Central memory CD8-positive, alpha-beta T cell (primary cell): ENCODE measurements around the gene SOX10.

Experiments used
- ATAC-seq: fragments of 150-1000 bp; cut with Tn5 transposase; replicated peaks from 2 replicates; pipeline ENCODE4 v1.10.0; 2022; ENCODE audit warnings: mild to moderate bottlenecking, moderate FRiP score, moderate number of reproducible peaks; ENCODE audit not compliant: poor library complexity, severe bottlenecking; ENCODE audit errors: extremely low read depth
- DNase-seq, 2 donors: peaks; one replicate each; pipeline ENCODE4 v3.0.0; 2021; ENCODE audit warnings: low spot score in 2 of 2
- H3K27ac Mint-ChIP-seq: one replicate; pipeline ENCODE4 v1.8.0; 2022; ENCODE audit warnings: low read depth, mild to moderate bottlenecking, moderate library complexity, mixed read lengths
- H3K27me3 Mint-ChIP-seq: one replicate; pipeline ENCODE4 v1.8.0; 2022; ENCODE audit warnings: mixed read lengths
- H3K36me3 Mint-ChIP-seq: one replicate; pipeline ENCODE4 v1.8.0; 2022; ENCODE audit warnings: mild to moderate bottlenecking, moderate library complexity, mixed read lengths; ENCODE audit not compliant: insufficient read depth
- H3K4me1 Mint-ChIP-seq: one replicate; pipeline ENCODE4 v1.8.0; 2022; ENCODE audit warnings: mixed read lengths
- H3K4me3 Mint-ChIP-seq: one replicate; pipeline ENCODE4 v1.8.0; 2022; ENCODE audit warnings: mild to moderate bottlenecking, moderate library complexity, mixed read lengths
- H3K9me3 Mint-ChIP-seq: one replicate; pipeline ENCODE4 v1.8.0; 2022; ENCODE audit warnings: mixed read lengths

The SOX10 gene

DNA sequence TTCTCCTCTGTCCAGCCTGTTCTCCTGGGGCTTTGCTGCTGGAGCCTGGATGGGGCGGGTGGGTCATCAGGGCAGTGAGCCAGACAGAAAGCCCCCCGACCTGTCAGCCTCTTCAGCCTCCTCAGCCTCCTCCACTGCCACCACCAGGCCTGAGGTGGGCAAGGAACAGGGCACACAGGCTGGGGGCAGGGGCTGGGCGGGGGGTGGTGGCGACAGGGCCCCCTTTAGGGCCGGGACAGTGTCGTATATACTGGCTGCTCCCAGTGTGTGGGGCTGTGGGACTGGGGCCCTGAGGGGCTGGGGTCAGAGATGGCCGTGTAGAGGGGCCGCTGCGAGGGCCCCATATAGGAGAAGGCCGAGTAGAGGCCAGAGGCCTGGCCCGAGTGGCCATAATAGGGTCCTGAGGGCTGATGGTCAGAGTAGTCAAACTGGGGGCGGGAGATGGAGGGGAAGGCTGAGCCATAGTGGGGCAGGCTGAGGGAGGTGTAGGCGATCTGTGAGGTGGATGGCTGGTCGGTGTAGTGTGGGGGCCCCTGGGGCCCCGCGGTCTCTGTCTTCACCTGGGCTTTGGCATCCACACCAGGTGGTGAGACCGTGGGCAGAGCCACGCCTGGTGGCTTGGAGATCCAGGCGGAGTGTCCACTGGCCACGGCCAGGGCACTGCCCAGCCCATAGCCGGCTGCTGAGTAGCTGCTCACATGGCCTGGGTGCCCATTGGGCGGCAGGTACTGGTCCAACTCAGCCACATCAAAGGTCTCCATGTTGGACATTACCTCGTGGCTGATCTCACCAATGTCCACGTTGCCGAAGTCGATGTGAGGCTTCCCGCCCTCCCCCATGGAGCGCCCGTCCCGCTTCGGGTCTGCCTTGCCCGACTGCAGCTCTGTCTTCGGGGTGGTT is 10.8 kb downstream of the SOX10 start:
- Mint-ChIP-seq H3K36me3 (peaks cover 5% of the 10 kb centered on the region), H3K27ac (no peak overlapping the region), H3K4me3 (no peak overlapping the region), H3K27me3 (no peaks in the 10 kb centered on the region), H3K4me1 (peaks cover 9% of the 10 kb centered on the region), H3K9me3 (no peaks in the 10 kb centered on the region)
- ATAC-seq: no peak
- no peak for DNase-seq

DNA sequence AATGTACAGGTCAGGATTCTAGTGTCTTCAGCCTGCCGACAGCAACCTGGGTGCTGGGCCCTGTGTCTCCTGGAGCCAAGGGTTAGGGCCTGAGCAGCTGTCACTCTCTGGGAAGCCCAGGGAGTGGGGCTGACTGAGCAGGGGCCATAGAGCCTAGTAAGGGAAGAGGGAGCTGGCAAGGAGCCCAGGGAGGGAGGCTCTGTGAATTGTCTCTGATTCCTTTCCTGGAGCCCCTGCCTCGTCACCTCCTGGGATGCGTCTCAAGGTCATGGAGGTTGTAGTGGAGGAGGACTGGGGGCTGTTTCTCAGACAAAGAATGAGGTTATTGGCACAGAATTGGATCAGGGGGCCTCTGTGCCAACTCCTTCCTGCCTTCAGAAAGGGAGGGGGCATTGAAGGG is 11.8 kb downstream of the SOX10 start:
- peaks cover 9% of the 10 kb centered on the region for H3K4me1 Mint-ChIP-seq
- H3K36me3 Mint-ChIP-seq: peaks cover 11% of the 10 kb centered on the region
- DNase-seq: no peak
- H3K9me3 Mint-ChIP-seq: no peaks in the 10 kb centered on the region
- H3K27ac Mint-ChIP-seq: no peak overlapping the region
- H3K4me3 Mint-ChIP-seq: no peak overlapping the region
- no peaks in the 10 kb centered on the region for H3K27me3 Mint-ChIP-seq
- ATAC-seq: no peak

DNA sequence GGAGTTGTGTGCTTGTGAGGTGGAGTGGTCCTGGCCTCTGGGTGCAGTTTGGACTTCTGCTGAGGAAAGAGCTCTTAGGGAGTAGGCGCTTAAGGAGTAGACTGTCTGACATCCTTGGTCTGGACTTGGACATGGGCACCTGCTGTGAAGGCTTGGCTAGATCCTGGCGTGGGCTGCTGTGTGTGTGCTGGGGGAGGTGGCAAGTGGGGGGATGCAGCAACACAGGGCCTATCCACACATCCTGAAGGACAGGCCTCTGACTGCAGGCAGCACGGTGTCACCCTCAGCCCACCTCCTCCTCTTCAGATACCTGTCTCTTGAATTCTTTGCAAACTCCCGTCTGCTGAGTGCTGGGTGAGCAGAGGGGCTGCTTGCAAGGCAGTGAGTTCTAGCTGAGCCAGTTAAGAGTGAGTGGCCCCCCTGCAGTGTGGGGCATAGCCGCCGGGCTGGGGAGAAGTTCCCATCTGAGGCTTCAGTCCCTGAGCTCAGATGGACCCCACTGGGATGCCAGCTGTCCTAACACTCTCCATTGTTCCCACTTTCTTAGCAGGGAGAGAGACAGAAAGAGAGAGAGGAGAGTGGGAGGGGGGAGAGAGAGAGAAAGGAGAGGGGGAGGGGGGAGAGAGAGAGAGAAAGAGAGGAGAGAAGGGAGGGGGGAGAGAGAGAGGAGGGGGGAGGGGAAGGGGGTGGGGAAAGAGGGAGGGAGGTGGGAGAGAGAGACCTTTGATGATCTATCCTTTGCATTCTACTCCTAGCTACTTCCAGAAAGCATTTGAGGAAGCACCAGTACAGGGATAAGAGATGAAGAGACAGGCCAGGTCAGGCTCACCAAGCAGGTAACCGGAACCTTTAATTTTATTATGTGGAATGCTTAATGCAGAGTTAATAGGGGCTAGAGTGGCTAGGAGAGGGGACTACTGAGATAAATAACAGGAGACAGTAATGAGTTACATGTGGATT is 12.6 kb downstream of the SOX10 start:
- no peaks in the 10 kb centered on the region for H3K9me3 Mint-ChIP-seq
- H3K27me3 Mint-ChIP-seq: no peaks in the 10 kb centered on the region
- ATAC-seq (no peak), DNase-seq (no peak)
- H3K4me1 Mint-ChIP-seq: peaks cover 9% of the 10 kb centered on the region
- no peak overlapping the region for H3K27ac Mint-ChIP-seq
- H3K36me3 Mint-ChIP-seq: peaks cover 17% of the 10 kb centered on the region
- no peak overlapping the region for H3K4me3 Mint-ChIP-seq

DNA sequence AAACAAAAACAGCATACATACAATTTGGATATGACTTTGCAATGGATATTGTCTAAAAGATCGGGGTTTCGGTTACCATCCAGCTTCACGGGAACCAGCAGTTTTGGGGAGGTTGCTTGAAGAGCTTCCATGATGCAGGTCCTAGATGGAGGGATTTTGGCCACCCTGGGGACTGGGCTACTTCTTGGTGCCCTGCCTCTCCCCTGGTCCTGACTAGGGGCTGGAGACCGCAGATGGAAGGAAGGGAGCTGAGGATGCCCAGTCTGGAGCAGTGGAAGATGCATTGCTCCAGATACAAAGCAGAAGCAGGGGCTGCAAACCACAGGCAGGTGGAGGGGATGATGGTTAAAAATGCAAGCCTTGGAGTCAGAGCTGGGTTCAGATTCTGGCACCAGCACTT is 13.5 kb downstream of the SOX10 start:
- ATAC-seq (no peak), DNase-seq (no peak)
- Mint-ChIP-seq H3K27me3 (no peaks in the 10 kb centered on the region), H3K27ac (peak overlapping the region; percentile 16), H3K9me3 (no peaks in the 10 kb centered on the region), H3K4me3 (no peak overlapping the region), H3K4me1 (peaks cover 9% of the 10 kb centered on the region), H3K36me3 (peaks cover 19% of the 10 kb centered on the region)

DNA sequence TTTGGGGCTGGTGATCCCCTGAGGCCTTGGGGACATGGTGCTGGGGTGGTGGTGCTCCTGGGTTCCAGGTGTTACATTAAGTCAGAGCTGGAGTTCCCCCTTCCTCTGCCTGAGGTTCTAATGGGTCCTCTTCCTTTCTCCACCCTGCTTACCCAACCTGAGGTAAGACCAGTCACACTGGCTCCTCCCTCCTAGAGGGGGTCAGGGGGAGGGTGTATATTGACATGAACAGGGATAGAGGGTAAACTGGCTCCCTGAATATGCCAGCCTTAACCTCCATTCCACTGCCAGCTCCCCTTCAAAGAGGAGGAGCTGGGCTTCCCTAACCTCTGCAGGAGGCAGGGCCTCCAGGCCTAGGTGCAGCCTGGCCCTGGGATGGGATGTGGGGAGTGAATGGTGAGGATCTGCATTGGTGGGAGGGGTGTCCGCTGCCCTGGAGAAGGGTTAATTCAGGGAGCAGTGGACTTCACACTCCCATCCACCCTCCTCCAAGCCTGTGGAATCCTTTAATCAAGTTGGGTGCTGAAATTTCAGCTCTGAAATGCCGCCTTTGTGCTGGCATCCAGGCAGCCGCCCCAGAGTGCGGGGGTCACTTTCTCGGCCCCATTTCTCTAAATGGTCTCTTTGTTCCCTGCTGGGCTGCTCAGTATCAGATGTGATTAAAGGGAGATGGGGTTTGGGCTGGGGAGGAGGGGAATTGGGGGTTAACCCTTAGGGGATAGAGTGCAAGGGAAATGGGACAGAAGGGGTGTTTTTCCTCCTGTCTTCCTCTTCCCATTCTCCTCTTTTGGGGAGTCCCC is 15.7 kb downstream of the SOX10 start:
- Mint-ChIP-seq H3K27me3 (no peaks in the 10 kb centered on the region), H3K9me3 (no peaks in the 10 kb centered on the region), H3K27ac (no peak overlapping the region), H3K4me1 (no peaks in the 10 kb centered on the region), H3K36me3 (peaks cover 19% of the 10 kb centered on the region), H3K4me3 (no peak overlapping the region)
- no peak for DNase-seq
- no peak for ATAC-seq

DNA sequence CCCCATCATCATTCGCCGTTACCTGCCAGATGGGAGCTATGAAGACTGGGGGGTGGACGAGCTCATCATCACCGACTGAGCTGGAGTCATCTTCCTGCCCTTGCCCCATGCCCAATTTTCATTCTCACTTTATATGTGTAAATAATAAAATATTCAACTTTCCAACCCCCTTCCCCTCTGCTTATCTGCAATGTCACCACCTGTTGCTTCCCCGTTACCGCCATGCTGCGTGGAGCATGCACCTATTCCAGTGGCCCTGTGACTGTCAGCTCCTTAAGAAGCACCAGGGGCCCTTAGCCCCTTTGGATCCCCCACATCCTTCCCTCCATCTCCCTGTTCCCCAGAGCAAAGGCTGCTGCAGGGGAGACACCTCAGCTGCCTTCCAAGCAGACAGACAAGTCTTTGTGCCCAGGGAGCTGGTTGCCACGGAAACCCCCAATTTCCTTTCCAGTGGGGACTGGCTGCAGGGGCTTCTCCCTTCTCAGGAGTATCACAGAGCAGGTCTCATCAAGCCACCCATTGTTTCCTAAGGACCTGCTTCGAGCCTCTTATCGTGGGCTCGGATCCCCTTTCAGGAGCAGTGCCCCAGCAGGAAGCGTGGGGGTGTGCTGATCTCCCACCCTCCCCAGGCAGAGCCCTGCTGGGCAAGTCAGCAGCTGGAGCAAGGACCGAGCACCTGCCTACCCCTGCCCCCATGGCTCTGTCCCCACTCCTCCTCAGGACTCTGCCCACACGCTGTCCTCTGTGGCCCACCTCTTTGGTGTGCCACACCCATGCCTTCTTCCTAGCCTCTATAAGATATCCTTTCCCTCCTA is 16.5 kb downstream of the SOX10 start:
- peaks cover 25% of the 10 kb centered on the region for H3K36me3 Mint-ChIP-seq

DNA sequence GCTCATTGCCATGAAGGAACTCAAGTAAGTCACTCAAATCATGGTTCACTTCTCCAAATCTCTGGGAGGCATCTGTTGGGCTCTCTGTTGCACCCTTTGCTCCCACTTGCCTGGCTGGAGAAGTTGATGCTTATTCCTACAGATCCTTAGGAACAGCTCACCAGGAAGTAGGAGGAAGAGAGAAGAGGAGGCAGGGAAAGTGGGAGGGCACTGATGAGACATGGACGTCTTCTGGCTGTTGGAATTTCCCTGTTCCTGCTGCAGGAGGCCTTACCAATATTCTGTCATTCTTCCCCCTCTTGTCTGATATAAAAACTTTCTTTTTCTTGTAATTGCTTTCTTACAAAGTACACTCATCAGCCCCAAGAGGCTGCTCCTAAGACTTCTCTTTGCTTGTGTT is 17.2 kb downstream of the SOX10 start:
- no peak overlapping the region for H3K4me3 Mint-ChIP-seq
- peaks cover 30% of the 10 kb centered on the region for H3K36me3 Mint-ChIP-seq
- DNase-seq (no peak), ATAC-seq (no peak)
- no peak overlapping the region for H3K27ac Mint-ChIP-seq
- no peaks in the 10 kb centered on the region for H3K27me3 Mint-ChIP-seq
- H3K9me3 Mint-ChIP-seq: no peaks in the 10 kb centered on the region
- H3K4me1 Mint-ChIP-seq: no peaks in the 10 kb centered on the region

More for the DNA sequence above, 16.5 kb downstream of the SOX10 start:
- Mint-ChIP-seq H3K4me3 (no peak overlapping the region), H3K9me3 (no peaks in the 10 kb centered on the region), H3K4me1 (no peaks in the 10 kb centered on the region), H3K27me3 (no peaks in the 10 kb centered on the region), H3K27ac (no peak overlapping the region)
- no peak for ATAC-seq
- DNase-seq: no peak

DNA sequence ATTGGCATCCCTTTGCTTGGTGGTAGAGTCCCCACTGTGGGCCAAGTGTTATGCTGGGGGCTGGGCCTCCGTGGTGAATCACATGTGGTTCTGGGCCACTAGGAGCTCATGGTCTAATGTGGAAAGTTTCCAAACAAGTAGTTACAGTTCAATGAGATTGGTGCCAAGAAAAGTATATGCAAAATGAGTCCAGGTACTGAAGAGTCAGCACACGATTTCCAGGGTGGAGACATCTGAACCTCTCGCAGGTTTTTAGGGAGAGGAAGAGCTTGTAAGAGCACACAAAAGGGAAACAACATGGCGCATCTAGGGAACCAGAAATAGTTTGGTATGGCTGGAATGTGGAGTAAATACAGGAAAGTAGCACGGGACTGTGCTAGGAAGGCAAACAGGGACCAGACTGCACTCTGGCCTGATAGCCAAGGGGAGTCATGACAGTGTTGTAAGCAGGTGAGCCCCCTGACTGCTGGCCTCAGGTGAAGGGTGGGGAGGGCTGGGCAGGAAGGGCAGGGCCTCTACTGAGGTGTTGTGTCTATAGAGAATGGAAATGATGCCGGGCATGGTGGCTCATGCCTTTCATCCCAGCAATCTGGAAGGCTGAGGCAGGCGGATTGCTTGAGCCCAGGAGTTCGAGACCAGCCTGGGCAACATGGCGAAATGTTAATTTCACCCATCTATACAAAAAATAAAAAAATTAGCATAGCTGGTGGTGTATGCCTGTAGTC is 18.3 kb downstream of the SOX10 start:
- Mint-ChIP-seq H3K36me3 (peaks cover 40% of the 10 kb centered on the region), H3K4me3 (no peak overlapping the region), H3K27ac (no peak overlapping the region), H3K4me1 (peaks cover 8% of the 10 kb centered on the region), H3K9me3 (no peaks in the 10 kb centered on the region), H3K27me3 (no peaks in the 10 kb centered on the region)
- DNase-seq (no peak), ATAC-seq (no peak)

DNA sequence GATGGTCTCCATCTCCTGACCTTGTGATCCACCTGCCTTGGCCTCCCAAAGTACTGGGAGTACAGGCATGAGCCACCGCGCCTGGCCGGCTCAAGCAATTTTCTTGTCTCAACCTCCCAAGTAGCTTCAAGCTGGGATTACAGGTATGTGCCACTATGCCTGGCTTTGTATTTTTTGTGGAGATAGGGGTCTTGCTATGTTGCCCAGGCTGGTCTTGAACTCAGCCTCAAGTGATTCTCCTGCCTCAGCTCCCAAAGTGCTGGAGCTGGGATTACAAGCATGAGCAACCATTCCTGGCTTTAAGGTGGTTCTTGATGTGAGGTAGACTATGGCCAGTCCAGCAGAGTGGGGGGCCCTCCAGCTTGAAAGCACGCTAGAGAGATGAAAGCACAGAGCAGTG is 23.3 kb downstream of the SOX10 start:
- Mint-ChIP-seq H3K27me3 (no peaks in the 10 kb centered on the region), H3K27ac (peak overlapping the region; percentile 48), H3K36me3 (peaks cover 60% of the 10 kb centered on the region), H3K4me3 (no peak overlapping the region), H3K4me1 (peaks cover 37% of the 10 kb centered on the region), H3K9me3 (no peaks in the 10 kb centered on the region)
- DNase-seq (no peak), ATAC-seq (no peak)

DNA sequence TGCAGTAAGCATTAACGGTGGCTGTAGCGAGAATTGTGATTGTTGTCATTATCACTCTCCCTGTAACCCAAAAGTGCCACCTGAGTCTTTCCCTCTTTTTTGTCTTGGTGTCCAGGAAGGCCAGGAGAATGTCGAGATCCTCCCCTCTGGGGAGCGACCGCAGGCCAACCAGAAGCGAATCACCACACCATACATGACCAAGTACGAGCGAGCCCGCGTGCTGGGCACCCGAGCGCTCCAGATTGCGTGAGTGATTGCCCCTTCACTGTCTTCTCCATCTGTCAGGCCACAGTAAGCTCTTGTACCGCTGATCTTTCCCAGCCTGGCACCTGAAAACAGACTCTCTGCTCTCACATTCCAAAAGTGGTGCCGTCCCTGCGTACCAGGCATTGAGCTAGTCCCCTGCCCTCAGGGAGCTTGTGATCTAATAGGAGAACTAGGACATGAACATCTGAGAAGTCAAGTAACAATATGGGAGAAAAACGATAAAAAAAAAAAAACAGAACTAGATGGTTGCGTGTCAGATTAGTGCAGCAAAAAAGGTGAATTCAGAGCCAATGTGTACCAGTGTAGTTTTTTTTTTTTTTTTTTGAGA is 25.0 kb downstream of the SOX10 start:
- Mint-ChIP-seq H3K36me3 (peaks cover 60% of the 10 kb centered on the region), H3K27ac (peak overlapping the region; percentile 11)

DNA sequence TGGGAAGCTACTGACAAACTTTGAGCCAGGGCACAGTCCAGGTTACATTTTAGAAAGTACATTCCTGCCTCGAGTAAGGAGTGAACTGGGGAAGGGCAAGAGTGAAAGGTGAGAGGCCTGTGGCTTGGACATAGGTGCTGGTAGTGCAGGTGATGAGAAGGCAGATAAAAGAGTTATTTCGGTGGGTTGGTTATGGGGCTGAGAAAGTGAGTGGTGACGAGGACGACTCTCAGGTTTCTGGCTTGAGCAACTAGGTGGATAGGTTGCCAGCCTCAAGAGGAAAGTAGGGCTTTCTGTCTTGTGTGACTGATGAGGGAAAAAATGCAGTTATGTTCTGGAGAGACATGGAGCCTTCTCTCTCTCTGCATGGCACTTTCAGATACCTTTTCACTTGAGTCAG is 27.1 kb downstream of the SOX10 start:
- Mint-ChIP-seq H3K36me3 (peaks cover 57% of the 10 kb centered on the region), H3K27me3 (peaks cover 8% of the 10 kb centered on the region), H3K4me3 (no peak overlapping the region), H3K4me1 (peaks cover 70% of the 10 kb centered on the region), H3K27ac (no peak overlapping the region), H3K9me3 (no peaks in the 10 kb centered on the region)
- DNase-seq (no peak), ATAC-seq (no peak)

More for the DNA sequence above, 25.0 kb downstream of the SOX10 start:
- H3K4me3 Mint-ChIP-seq: no peak overlapping the region
- peaks cover 49% of the 10 kb centered on the region for H3K4me1 Mint-ChIP-seq
- ATAC-seq (no peak), DNase-seq (no peak)
- H3K27me3 Mint-ChIP-seq: no peaks in the 10 kb centered on the region
- no peaks in the 10 kb centered on the region for H3K9me3 Mint-ChIP-seq
